SH-SY5Y (cell line): ENCODE measurements around the gene RBPJ.

Source experiments
- GATA2 ChIP-seq: IDR thresholded peaks from 2 replicates; pipeline ENCODE4 v1.6.1; 2011; ENCODE audit warnings: mild to moderate bottlenecking, low read depth, low read length
- GATA3 ChIP-seq: IDR thresholded peaks from 2 replicates; pipeline ENCODE4 v1.6.1; 2011; ENCODE audit warnings: low read depth, mild to moderate bottlenecking, low read length, moderate library complexity

DNA sequence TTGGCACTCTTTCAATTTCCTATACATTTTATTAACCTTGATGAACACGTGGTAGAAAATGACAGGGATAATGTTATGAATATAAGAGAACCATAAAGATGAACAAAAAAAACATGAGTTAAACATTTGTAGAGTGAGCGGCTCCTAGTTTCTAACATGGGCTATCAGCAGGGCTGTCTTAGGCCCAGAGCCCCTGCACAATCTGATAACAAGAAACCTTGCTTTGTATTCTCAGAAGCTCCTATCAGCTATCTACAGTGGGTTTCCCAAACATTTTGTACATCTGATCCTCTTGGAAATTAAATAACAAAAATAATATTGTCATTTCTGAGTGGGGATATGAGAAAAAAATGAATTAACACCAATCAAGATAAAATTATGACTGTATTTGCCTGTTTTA, 10.6 kb upstream of the RBPJ start:
- TF ChIP-seq GATA2 (no peak), GATA3 (no peak)
